Stromal cell of bone marrow (primary cell): Measurements from ENCODE around the gene BARX1.
"Not testable (repeated sequence)": the region's sequence is repeated elsewhere in the genome, so short reads cannot be mapped to it uniquely, and the experiment has no call there.

Experiments used
- DNase-seq: peaks from one replicate; pipeline ENCODE4 v3.0.0-alpha.2; 2012; ENCODE audit warnings: low read depth

Gene BARX1

DNA sequence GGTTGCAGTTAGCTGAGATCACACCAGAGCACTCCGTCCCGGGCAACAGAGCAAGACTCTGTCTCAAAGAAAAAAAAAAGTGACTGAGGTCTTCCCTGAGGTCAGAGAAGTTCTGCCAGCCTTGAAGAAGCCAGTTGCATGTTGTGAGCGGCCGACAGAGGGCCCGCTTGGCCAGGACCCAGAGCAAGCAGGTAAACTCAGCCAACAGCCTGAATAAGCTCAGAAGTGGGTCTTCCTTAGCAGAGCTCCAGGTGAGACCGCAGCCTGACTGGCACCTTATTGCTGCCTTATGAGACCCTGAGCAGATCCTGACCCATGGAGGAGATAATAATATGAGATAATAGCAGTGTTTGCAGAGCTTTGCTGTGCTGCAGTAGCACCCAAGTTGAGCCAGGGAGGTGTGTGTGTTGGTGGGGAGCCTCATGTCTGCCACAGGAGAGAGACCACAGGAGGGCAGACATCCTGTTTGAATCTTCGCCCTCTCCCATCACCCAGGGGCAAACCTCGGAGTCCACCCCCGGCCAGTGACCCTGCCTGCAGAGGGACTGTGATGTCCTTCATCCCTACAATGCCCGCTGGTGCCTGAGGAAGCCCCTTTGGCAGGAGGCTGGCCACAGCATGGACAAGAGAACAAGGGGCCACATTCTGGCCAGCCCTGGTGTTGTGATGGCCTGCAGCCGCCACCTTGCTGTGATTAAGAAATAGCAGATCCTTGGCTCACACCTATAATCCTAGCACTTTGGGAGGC lies 10.8 kb upstream of the BARX1 start:
- no peak for DNase-seq

DNA sequence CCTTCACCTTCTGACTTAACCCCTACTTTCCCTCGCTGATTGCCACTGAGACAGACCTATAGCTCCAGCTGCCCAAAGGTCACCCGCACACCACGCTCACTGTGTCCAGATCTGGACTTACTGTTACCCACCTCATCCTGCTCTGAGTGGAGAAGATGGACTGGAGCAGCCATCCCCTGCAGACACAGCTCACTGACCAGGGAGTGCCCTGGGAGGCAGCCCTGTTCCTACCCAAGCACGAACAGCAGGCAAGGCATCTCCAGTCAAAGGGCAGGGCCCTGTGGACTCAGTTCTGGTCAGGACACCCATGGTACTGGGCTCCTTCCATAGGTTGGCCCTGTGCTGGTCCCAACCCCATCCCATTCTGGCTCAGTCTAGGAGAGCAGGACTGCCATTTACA lies 9.5 kb upstream of the BARX1 start:
- no peak for DNase-seq

- no peak for DNase-seq
These were observed 8.8 kb upstream of the BARX1 start for GRCh38 chr9:93963969-93964368.

- DNase-seq, result not testable (repeated sequence)
These were observed 8.3 kb upstream of the BARX1 start for GRCh38 chr9:93963489-93963888.

- DNase-seq, result peak; percentile 72
These were observed 7.6 kb upstream of the BARX1 start for GRCh38 chr9:93962561-93963440.

GRCh38 chr9:93962017-93962416 lies 6.9 kb upstream of the BARX1 start:
- no peak for DNase-seq

DNA sequence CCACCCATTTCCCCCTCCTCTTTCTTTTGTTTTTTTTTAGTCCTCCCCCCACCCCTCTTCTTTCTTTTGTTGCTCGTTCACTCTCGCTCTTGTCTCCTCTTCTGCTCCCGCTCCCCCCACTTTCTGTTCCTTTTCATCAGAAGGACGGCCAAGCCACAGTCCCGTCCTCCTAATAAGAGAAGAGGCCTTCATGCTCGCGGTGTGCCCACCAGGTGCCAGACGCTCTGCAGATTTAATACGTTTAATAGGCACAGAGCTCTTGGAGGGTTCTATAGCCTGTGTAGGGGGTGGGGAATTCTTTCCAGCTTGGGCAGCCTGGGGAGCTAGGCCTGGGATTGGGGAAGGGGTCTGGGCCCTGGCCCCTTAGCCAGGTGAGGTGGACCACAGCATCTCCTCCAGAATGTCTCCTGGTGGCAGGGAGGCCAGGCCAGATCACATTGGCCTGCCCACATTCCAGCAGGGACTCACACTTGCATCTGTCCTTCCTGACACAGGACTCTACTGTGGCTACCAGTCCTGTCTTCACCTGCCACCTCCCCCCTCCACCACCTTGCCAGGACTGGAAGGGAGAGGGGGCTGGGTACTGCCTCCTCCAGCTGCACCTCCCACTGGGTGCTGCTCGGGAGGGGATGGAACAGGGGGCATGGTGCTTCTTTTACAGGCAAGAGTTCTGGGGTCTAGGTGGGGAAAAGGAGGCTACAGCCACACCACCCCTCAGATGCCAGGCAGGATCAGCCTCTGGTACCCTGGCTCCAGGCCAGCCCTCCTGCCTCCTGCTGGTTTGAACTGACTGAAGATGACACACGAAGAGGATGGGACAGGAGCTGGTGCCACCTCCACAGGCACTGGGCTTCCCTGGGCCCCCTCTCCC lies 6.1 kb upstream of the BARX1 start:
- DNase-seq, result no peak

DNA sequence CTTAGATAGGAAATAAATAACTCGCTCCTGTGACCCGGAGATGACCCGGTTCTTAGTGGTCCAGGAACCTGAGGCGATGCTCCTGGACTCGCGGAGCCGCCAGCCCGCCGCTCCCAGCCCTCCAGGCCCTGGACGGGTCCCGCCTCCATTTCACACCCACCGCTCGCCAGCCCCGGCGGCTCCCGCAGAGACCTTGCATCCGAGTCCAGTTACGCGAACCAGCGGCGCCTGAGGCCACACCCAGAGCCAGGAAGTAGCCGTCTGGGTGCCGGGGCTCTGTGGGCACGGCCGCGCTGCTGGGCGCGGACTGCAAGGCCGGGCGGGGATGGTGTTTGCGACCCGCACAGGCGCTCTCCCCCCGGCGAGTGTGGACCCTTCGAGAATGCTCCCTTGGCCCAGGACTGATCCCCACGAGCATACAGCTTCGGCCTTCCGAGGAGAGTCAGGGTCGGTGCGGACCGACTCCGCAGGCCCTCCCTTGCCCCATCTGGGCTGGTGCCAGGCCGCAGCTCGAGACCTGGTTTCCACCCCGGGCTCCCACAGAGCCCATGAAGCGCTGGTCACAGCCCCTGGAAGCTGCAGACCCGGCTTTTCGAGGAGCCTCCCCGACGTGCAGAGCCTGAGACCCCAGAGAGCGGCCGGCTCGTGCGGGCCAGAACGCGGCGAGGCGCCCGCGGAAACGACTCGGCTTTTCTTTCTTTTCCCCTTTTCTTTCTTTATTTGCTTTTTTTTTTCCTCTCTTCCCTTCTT lies 5.2 kb upstream of the BARX1 start:
- no peak for DNase-seq

DNA sequence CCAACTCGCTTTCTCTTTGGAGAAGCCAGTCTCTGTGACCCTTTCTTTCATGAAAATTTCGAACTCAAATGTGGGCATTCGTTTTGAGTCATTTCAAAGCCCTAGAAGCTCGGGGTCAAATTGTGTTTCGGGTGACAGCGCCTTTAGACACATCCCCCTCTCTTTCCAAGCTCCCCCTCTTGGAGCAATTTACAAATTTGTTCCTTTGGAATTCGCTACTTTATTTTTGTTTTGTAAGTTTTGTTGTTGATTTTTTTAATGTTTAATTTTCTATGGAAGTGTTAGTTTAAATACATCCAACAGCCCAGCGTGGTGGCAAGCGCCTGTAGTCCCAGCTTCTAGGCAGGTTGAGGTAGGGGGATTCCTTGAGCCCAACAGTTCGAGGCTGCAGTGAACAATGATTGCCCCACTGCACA lies 4.6 kb upstream of the BARX1 start:
- no peak for DNase-seq

DNA sequence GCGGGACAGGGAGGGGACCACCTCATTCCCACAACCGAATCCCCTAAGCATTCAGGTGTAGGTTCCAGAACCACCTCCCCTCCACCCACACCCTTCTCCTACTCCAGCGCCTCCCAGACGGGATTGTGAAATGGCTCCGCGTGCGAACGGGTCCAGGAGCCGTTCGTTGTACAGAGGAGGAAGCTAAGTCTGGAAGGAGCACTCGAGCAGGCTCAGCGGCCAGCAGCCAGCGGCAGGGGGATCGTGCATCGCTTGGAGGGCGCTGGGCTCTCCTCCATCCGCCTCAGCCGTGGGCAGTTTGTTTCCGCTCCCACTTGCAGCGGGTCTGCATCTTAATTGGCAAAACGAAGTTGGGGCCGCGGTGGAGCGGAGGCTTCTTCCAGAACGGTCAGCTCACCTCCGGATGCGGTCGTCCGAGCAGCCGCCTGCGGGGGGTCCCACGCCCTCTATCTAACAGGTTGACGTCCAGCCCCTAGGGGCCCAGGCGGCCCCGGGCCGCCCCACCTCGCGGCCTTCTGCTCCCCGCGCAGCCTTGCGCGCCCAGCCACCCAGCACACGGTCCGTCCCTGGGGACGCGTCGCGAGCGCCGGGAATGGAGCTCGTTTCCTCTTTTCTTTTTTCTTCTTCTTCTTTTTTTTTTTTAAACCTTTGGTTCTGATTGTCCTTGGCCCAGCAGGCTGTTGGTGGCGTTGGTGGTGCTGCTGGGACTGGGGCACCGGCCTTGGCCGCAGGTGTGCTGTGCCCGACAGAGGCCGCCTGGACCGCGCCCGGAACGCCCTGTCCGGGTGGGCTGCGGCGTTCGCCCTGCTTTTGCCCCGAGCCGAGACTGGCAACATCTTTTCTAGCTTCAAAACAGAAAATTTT lies 3.9 kb upstream of the BARX1 start:
- no peak for DNase-seq

DNA sequence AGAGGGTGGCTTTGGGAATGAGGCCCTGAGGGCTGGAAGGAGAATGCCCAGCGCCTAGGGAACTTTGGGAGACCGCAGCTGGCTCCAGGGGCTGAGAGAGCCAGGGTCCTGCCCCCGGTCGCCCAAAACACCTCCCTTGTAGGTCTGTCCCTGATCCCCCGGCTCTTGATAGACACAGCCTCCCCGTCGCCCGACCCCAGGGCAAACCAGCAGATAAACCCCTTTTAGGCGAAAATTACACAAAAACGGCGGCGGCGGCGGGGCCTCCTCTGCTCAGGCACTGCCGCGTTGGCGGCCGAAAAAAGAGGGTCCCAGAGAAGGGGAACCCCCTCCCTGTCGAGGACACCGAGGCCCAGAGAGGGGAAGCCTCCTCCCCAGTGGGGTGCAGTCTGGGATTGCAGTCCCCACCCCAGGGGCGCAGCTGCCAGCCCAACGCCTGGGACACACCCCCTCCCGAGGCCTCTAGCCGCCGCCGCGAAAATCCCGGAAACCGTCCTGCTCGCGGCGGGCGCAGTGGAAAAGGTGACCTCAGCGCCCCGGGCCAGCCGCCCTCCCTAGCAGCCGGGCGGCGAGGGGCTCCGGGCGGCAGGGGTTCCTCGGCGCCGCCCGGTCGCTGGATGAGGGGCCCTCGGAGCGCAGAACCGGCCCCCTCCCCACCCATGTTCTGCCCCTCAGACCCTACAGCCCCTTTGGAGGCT lies 3.1 kb upstream of the BARX1 start:
- DNase-seq, result no peak

GRCh38 chr9:93955981-93956784 lies 1.0 kb upstream of the BARX1 start:
- no peak for DNase-seq

GRCh38 chr9:93954434-93955061 lies 607 bp downstream of the BARX1 start:
- DNase-seq, result no peak

DNA sequence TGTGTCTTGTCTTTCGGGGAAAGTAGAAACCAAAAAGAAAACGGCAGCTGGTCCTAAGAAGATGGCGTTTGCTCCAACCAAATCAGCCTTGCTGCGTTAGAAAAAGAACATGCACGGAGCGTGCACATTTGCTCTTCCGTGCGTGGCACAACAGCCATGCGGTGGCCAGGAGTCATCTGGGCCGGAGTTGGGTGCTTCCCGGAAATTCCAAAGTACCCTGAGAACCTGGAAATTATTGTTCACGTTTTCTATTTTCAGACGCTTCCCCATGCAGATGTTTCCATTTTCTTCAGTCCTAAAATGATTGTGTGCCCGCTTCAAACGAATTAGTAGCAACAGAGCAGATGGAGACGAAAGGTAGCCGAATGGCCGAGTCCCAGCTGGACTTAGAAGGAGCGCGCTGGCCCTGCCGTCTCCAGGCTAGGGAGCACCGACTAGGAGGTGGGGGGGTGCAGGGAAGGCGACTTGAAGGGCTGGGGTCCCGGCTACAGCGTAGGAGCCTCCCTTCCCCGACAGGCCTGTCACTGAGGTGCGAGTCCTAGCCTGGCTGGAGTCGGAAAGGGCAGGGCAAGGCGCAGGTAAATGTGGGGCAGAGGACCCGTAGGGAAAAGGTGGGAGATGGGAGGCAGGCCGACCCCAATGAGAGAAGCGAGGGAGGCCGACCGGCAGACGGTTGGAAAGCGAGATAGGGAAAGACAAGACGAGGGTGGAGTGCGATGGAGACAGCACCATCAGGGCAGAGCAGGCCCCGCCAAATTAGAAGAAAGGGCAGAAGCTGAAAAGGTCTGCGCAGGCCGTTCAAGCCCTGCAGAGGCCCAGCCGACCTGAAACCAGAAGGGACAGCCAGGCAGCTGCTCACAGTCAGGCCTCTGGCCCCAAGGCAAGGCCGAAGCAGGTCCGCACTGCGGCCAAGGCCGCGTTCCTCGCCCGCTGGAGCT lies 1.4 kb downstream of the BARX1 start:
- no peak for DNase-seq

GRCh38 chr9:93952784-93953495 lies 2.2 kb downstream of the BARX1 start:
- no peak for DNase-seq

DNA sequence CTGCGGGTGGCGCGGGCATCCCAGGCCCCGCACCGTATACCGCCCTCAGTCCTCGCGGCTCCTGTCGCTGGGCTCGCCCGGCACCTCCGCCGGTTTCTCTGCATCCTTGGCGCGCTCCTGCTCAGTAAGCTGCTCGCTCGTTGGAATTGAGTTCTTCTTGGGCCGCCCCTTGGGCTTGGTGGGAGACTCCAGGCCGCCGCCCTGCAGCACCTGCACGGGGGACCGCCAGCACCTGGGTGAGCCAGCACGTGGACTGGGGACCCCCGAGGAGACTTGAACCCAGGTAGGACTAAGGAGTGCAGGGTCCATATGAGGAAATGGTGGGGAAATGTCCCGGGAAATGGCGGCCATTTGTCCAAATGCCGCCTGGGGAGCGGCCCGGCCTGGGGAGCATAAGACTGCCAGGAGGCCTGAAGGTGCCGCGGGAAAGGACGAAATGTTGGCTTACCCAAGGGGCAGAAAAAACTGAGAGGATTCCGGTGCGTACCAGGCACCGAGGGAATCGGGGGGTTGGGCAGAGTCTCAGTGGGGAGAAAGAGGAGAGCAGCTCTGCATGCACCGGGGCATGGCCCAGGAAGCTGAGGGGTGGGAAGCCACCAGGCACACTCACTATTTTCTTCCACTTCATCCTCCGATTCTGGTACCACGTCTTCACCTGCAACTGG lies 2.9 kb downstream of the BARX1 start:
- DNase-seq, result no peak
